ENCODE results near the gene BIVM.

- TF ChIP-seq EZH2 (IDR thresholded peaks at IDR 0.05; ENCODE audit: insufficient read depth, poor library complexity, severe bottlenecking) (no peak), EZH2phosphoT487 (IDR thresholded peaks at IDR 0.05; ENCODE audit: insufficient read depth, low read depth) (no peak)
Measured at GRCh38 chr13:102781591-102781990, 17.3 kb upstream of the BIVM start.

Data from GM23248 (cell line).